Pancreas (tissue), 10 donors: ENCODE measurements around the gene STAG1. TPM values are rescaled to one million over a fixed set of nuclear protein-coding genes. Genes with fewer than 3 reads are reported as not detected.
"Not testable (repeated sequence)": the region's sequence is repeated elsewhere in the genome, so short reads cannot be mapped to it uniquely, and the experiment has no call there.

Source experiments
- ATAC-seq, 4 donors: fragments of 200-7000 bp; cut with Tn5 transposase; one replicate each; pipeline versions ENCODE4 v1.8.0 to v1.9.1; 2020; ENCODE audit warnings: mild to moderate bottlenecking in 4 of 4, moderate library complexity in 4 of 4
- DNase-seq, 6 donors: peaks; one replicate each; pipeline ENCODE4 v3.0.0-alpha.2; 2020
- FAIRE-seq: peaks from 2 replicates; lab custom pipeline; 2012; peaks lifted over from hg19 to GRCh38; lab: Jason Lieb, UNC
- H3K27ac ChIP-seq, 4 donors: fragments of 200-600 bp; sonication (generic); 1 replicate in 3 of 4; 2 replicates in 1 of 4; pipeline versions ENCODE4 v1.5.0 to v1.8.0; 2020
- H3K27me3 ChIP-seq, 4 donors: fragments of 200-600 bp; one replicate each; pipeline ENCODE4 v1.8.0; 2021
- H3K36me3 ChIP-seq, 3 donors: fragments of 200-600 bp; sonication (generic) in 1 of 3; one replicate each; pipeline versions ENCODE4 v1.5.0 to v1.8.0; 2020 to 2021
- H3K4me1 ChIP-seq, 3 donors: fragments of 200-600 bp; one replicate each; pipeline ENCODE4 v1.8.0; 2021
- H3K4me3 ChIP-seq, 4 donors: fragments of 200-600 bp; sonication (generic) in 2 of 4; one replicate each; pipeline versions ENCODE4 v1.5.0 to v1.8.0; 2020 to 2021
- H3K9me3 ChIP-seq, 4 donors: fragments of 200-600 bp; one replicate each; pipeline ENCODE4 v1.8.0; 2021
- CTCF ChIP-seq, 4 donors: fragments of 200-600 bp; sonication (generic) in 3 of 4; IDR thresholded peaks; one replicate each; pipeline versions ENCODE4 v1.5.0 to v1.8.0; 2021; ENCODE audit warnings: antibody characterized with exemption in 4 of 4
- WGBS, 2 donors: extraction: QIAGEN DNeasy Blood & Tissue Kit; methylation state at CpG; one replicate each; pipeline ENCODE4 v1.1.7; 2013; 5-methylcytosine and 5-hydroxymethylcytosine counted together
- intact Hi-C, 3 donors: fragments of 100-400 bp; cut with DNase I; formaldehyde crosslinking; loops; one replicate each; pipeline versions ENCODE4 v1.11.1 to v1.14.2; 2022
- polyA plus RNA-seq, 2 donors: library from polyadenylated mRNA; stranded (reverse); fragments of 200-250 nt; gene quantifications; one replicate each; pipeline ENCODE4 v1.2.3, GENCODE V29; 2013
- total RNA-seq, 6 donors: library from RNA; stranded (reverse); fragmentation: NEBNext Ultra II Directional in 4 of 6; extraction: Animal tissue kit (Norgen Biotek cat#: 25700) in 4 of 6; gene quantifications; one replicate each; pipeline versions ENCODE4 v1.2.1 to v1.2.4, GENCODE V29; 2021 to 2023
- donor health status: healthy with polysubstance abuse.
- donor health status: DM: no; HTN: no; CAD: no; lungs with moderate emphysema.
- donor health status: DM: no; HTN: no; CAD: no.
- donor health status: control.
- donor health status: control.
- donor health status: Bipolar disorder and iron deficiency.
- donor health status: DM: yes; HTN: yes; CAD: no.
- donor health status: DM: no; HTN: no; CAD: no.
- donor health status: DM: no; HTN: no; CAD: no.
- donor health status: DM: yes; HTN: yes; CAD: no.

STAG1 gene
- total and polyA plus RNA-seq, 8 donors, result 6.8 to 24.1 (median 18.6) TPM

GRCh38 chr3:136671921-136672320 lies 80.3 kb downstream of the STAG1 start:
- ATAC-seq (peak in 1 of 4 donors; percentile 25), DNase-seq (no peak), FAIRE-seq (no peak)
- Histone ChIP-seq H3K27ac (no peak overlapping the region), H3K36me3 (no peaks in the 10 kb centered on the region), H3K4me1 (peaks cover 0 to 27% (median 6%) of the 10 kb centered on the region in 3 donors), H3K4me3 (no peak overlapping the region), H3K27me3 (no peaks in the 10 kb centered on the region), H3K9me3 (no peaks in the 10 kb centered on the region)
- intact Hi-C loops, result no loop called here
- TF ChIP-seq CTCF (IDR thresholded peaks at IDR 0.05), result no peak

- no peak for DNase-seq
- no peaks in the 10 kb centered on the region for H3K36me3 ChIP-seq
- no peaks in the 10 kb centered on the region for H3K27me3 ChIP-seq
- intact Hi-C loops, result no loop called here
- H3K27ac ChIP-seq, result no peak overlapping the region
- WGBS, 2 donors, result 95% methylated on average over 1 of the region's 1 CpG
- no peaks in the 10 kb centered on the region for H3K9me3 ChIP-seq
- FAIRE-seq, result no peak
- TF ChIP-seq CTCF (IDR thresholded peaks at IDR 0.05), result no peak
- no peak overlapping the region for H3K4me3 ChIP-seq
- no peak for ATAC-seq
- peaks cover 0 to 22% (median 6%) of the 10 kb centered on the region in 3 donors for H3K4me1 ChIP-seq
These were observed 82.0 kb downstream of the STAG1 start for GRCh38 chr3:136670166-136670565.

- WGBS, 2 donors, result 88 to 94% methylated on average over 2 of the region's 2 CpGs
- Histone ChIP-seq H3K36me3 (no peaks in the 10 kb centered on the region), H3K9me3 (no peaks in the 10 kb centered on the region), H3K27ac (no peak overlapping the region), H3K4me1 (peaks cover 0 to 7% (median under 1%) of the 10 kb centered on the region in 3 donors), H3K27me3 (no peaks in the 10 kb centered on the region), H3K4me3 (no peak overlapping the region)
- TF ChIP-seq CTCF (IDR thresholded peaks at IDR 0.05), result no peak
- intact Hi-C loops, result no loop called here
- FAIRE-seq, result no peak
- no peak for ATAC-seq
- DNase-seq, result no peak
These were observed 85.1 kb downstream of the STAG1 start for GRCh38 chr3:136667081-136667480.

- H3K4me3 ChIP-seq, FAIRE-seq, H3K27ac ChIP-seq, H3K9me3 ChIP-seq, DNase-seq, H3K4me1 ChIP-seq, ATAC-seq, intact Hi-C loops, H3K36me3 ChIP-seq, H3K27me3 ChIP-seq: not testable (repeated sequence)
- WGBS, 2 donors, result 97 to 99% methylated on average over 6 of the region's 6 CpGs
These were observed 85.9 kb downstream of the STAG1 start for GRCh38 chr3:136666301-136666700.

- WGBS, 2 donors, result 98 to 100% methylated on average over 1 of the region's 1 CpG
- Histone ChIP-seq H3K4me1 (no peaks in the 10 kb centered on the region), H3K9me3 (no peaks in the 10 kb centered on the region), H3K36me3 (no peaks in the 10 kb centered on the region), H3K27ac (no peak overlapping the region), H3K27me3 (no peaks in the 10 kb centered on the region), H3K4me3 (no peak overlapping the region)
- FAIRE-seq, result no peak
- ATAC-seq, result no peak
- intact Hi-C loops, result no loop called here
- no peak for TF ChIP-seq CTCF (IDR thresholded peaks at IDR 0.05)
- no peak for DNase-seq
These were observed 87.4 kb downstream of the STAG1 start for GRCh38 chr3:136664771-136665170.
